Activated CD4-positive, alpha-beta memory T cell treated with anti-CD3 and anti-CD28 coated beads for 36 hours (primary cell): ENCODE measurements around the gene RABEP2. TPM values are rescaled to one million over a fixed set of nuclear protein-coding genes. Genes with fewer than 3 reads are reported as not detected.
A peak's percentile ranks its signal among the peaks of the same experiment; 100 is the strongest.
"Not testable (repeated sequence)": the region's sequence is repeated elsewhere in the genome, so short reads cannot be mapped to it uniquely, and the experiment has no call there.

Source experiments
- CTCF ChIA-PET: fragments of 350-600 bp; sonication (Branson Sonifier 250); formaldehyde crosslinking; loops from one replicate; lab custom pipeline; 2021; ENCODE audit warnings: antibody characterized with exemption, inconsistent platforms; lab: Charles Lee
- POLR2A ChIA-PET: fragments of 350-600 bp; sonication (Branson Sonifier 250); formaldehyde crosslinking; loops from one replicate; lab custom pipeline; 2021; ENCODE audit warnings: antibody characterized with exemption; lab: Charles Lee
- DNase-seq: peaks from one replicate; pipeline ENCODE4 v3.0.0-alpha.2; 2020
- H3K27ac Mint-ChIP-seq: one replicate; pipeline ENCODE4 v1.8.0; 2021; ENCODE audit warnings: mixed read lengths
- H3K27me3 Mint-ChIP-seq: one replicate; pipeline ENCODE4 v1.8.0; 2021; ENCODE audit warnings: mixed read lengths
- H3K36me3 Mint-ChIP-seq: one replicate; pipeline ENCODE4 v1.8.0; 2021; ENCODE audit warnings: mixed read lengths
- H3K4me1 Mint-ChIP-seq: one replicate; pipeline ENCODE4 v1.8.0; 2021; ENCODE audit warnings: low read depth, mixed read lengths
- H3K4me3 Mint-ChIP-seq: one replicate; pipeline ENCODE4 v1.8.0; 2021; ENCODE audit warnings: mild to moderate bottlenecking, mixed read lengths
- H3K9me3 Mint-ChIP-seq: one replicate; pipeline ENCODE4 v1.8.0; 2021; ENCODE audit warnings: mixed read lengths
- intact Hi-C: fragments of 100-400 bp; cut with micrococcal nuclease; formaldehyde crosslinking; loops from one replicate; pipeline ENCODE4 v1.15.1; 2023
- total RNA-seq, 2 experiments: library from RNA; stranded (reverse); gene quantifications; one replicate each; pipeline ENCODE4 v1.2.3, GENCODE V29; 2021

RABEP2 gene
- total RNA-seq, 2 experiments from 2014 or later: 11.3 to 12.0 TPM

GRCh38 chr16:28932339-28933141, 7.5 kb upstream of the RABEP2 start:
- Mint-ChIP-seq H3K4me1 (peaks cover 18% of the 10 kb centered on the region), H3K27me3 (no peaks in the 10 kb centered on the region), H3K36me3 (no peaks in the 10 kb centered on the region), H3K4me3 (no peak overlapping the region), H3K9me3 (no peaks in the 10 kb centered on the region), H3K27ac (no peak overlapping the region)
- ChIA-PET CTCF (interaction anchor here (1.2 to 2.9 kb wide), 2 partner anchors 13 to 16 kb away, joined by 3 to 13 read pairs; no protein-coding TSS in a partner anchor), POLR2A (no interaction called here)
- no peak for DNase-seq
- intact Hi-C loops: no loop called here

DNA sequence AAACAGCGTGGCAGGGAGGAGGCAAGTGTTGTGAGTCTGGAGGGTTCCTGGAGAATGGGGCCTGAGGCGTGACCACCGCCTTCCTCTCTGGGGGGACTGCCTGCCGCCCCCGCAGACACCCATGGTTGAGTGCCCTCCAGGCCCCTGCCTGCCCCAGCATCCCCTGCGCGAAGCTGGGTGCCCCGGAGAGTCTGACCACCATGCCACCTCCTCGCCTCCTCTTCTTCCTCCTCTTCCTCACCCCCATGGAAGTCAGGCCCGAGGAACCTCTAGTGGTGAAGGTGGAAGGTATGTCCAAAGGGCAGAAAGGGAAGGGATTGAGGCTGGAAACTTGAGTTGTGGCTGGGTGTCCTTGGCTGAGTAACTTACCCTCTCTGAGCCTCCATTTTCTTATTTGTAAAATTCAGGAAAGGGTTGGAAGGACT, 6.8 kb upstream of the RABEP2 start, which contains the start of gene CD19:
TSS of gene CD19 (plus strand) at position 171 of the 425 bp plus-strand sequence. CDS start at position 201, 30 bp downstream.
- Mint-ChIP-seq H3K36me3 (no peaks in the 10 kb centered on the region), H3K9me3 (no peaks in the 10 kb centered on the region), H3K27me3 (no peaks in the 10 kb centered on the region), H3K4me1 (peaks cover 17% of the 10 kb centered on the region), H3K4me3 (no peak within 1 kb of the TSS), H3K27ac (peak within 1 kb of the TSS; percentile 31)
- CTCF ChIA-PET: interaction anchor here (0.6 to 2.9 kb wide), 2 partner anchors 14 to 50 kb away, joined by 3 to 13 read pairs; no protein-coding TSS in a partner anchor
- POLR2A ChIA-PET: no interaction called here
- intact Hi-C loops: no loop called here
- no peak for DNase-seq

GRCh38 chr16:28930652-28931051, 5.6 kb upstream of the RABEP2 start:
- Mint-ChIP-seq H3K9me3 (no peaks in the 10 kb centered on the region), H3K27ac (peak overlapping the region; percentile 31), H3K36me3 (no peaks in the 10 kb centered on the region), H3K4me1 (peaks cover 12% of the 10 kb centered on the region), H3K4me3 (no peak overlapping the region), H3K27me3 (no peaks in the 10 kb centered on the region)
- DNase-seq: no peak
- POLR2A ChIA-PET: no interaction called here
- intact Hi-C loops: no loop called here
- CTCF ChIA-PET: interaction anchor here (2.9 kb wide), 1 partner anchor 15 kb away, joined by 13 read pairs; no protein-coding TSS in a partner anchor

- intact Hi-C loops: no loop called here
- H3K27ac Mint-ChIP-seq: peak overlapping the region; percentile 31
- no peak overlapping the region for H3K4me3 Mint-ChIP-seq
- H3K4me1 Mint-ChIP-seq: peaks cover 12% of the 10 kb centered on the region
- H3K36me3 Mint-ChIP-seq: no peaks in the 10 kb centered on the region
- H3K27me3 Mint-ChIP-seq: no peaks in the 10 kb centered on the region
- POLR2A ChIA-PET: no interaction called here
- CTCF ChIA-PET: interaction anchor here (2.9 kb wide), 1 partner anchor 15 kb away, joined by 13 read pairs; no protein-coding TSS in a partner anchor
- DNase-seq: no peak
- H3K9me3 Mint-ChIP-seq: no peaks in the 10 kb centered on the region
Measured at GRCh38 chr16:28930203-28930602, 5.2 kb upstream of the RABEP2 start.

- intact Hi-C loops: loop anchor here (5.0 kb wide), 2 partner anchors 46 to 66 kb away; partner anchors contain the start of gene SH2B1
Measured at GRCh38 chr16:28927815-28928214, 2.8 kb upstream of the RABEP2 start.

GRCh38 chr16:28926284-28926683, 1.2 kb upstream of the RABEP2 start:
- H3K4me3 Mint-ChIP-seq: peak overlapping the region; percentile 94
- intact Hi-C loops: loop anchor here (5.0 kb wide), 2 partner anchors 44 to 64 kb away; partner anchors contain the start of gene SH2B1
- peak overlapping the region; percentile 98 for H3K27ac Mint-ChIP-seq
- not testable (repeated sequence) for H3K9me3 Mint-ChIP-seq, DNase-seq, H3K27me3 Mint-ChIP-seq, H3K36me3 Mint-ChIP-seq
- CTCF ChIA-PET: interaction anchor here (1.8 to 4.7 kb wide), 2 partner anchors 10 to 18 kb away, joined by 4 to 31 read pairs; no protein-coding TSS in a partner anchor
- peaks cover 17% of the 10 kb centered on the region for H3K4me1 Mint-ChIP-seq
- POLR2A ChIA-PET: interaction anchor here (0.6 to 2.4 kb wide), 3 partner anchors 18 to 62 kb away, joined by 3 to 9 read pairs (median 3); partner anchors contain the start of gene SH2B1

More at GRCh38 chr16:28927815-28928214, 2.8 kb upstream of the RABEP2 start:
- H3K36me3 Mint-ChIP-seq: no peaks in the 10 kb centered on the region
- ChIA-PET POLR2A (interaction anchor here (1.0 kb wide), 1 partner anchor 81 kb away, joined by 4 read pairs; the partner anchor contains the start of gene TUFM), CTCF (interaction anchor here (0.6 to 4.7 kb wide), 2 partner anchors 17 to 1174 kb away, joined by 3 to 31 read pairs; no protein-coding TSS in a partner anchor)
- DNase-seq: no peak
- H3K9me3 Mint-ChIP-seq: no peaks in the 10 kb centered on the region
- H3K4me1 Mint-ChIP-seq: peaks cover 17% of the 10 kb centered on the region
- no peak overlapping the region for H3K27ac Mint-ChIP-seq
- H3K27me3 Mint-ChIP-seq: no peaks in the 10 kb centered on the region
- H3K4me3 Mint-ChIP-seq: no peak overlapping the region

DNA sequence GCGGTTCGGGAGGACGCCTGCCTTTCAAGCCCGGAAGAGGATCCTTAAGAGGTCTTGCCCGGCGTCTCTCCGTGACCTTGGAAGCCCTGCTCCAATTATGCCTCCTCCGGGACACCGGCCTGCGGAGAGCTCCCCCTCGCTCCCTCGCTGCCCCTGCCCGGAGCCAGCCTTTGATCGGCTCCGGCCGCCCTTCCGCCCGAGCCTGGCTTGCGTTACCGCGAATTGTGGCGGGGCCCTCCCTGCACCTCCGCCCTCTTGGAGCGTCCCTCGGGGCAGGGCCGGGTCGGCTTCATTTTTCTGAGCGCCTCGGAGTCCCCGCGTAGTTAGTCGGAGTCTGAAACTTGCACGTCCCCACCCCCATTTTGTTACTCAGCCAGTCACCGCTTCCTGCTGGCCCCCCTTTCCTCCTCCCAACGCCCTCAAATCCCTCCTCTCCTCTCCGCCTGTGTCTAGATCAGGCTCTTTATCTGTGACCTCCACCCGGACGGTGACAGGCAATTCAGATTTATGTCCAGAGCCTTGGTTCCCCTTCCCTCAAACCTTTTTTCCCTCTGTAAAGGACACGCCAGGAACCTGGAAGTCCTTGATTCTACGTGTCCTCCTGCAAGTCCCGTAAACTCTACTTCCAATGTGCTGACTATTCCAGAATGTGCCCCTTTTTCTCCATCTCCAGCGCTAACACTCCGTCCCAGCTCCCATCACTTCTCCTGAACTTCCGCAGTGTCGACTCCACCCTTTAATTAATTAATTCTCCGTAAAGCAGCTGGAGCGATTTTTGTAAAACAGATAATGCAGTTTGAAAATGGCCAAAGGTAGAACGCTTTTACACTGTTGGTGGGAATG, 569 bp upstream of the RABEP2 start:
- ChIA-PET POLR2A (interaction anchor here (0.6 to 2.4 kb wide), 5 partner anchors 12 to 103 kb away, joined by 3 to 9 read pairs (median 3); partner anchors contain the start of genes ATXN2L, SH2B1 and TUFM), CTCF (interaction anchor here (1.8 to 4.7 kb wide), 2 partner anchors 10 to 19 kb away, joined by 4 to 31 read pairs; no protein-coding TSS in a partner anchor)
- Mint-ChIP-seq H3K36me3 (peaks cover 4% of the 10 kb centered on the region), H3K9me3 (no peaks in the 10 kb centered on the region), H3K4me1 (peaks cover 12% of the 10 kb centered on the region), H3K4me3 (peak overlapping the region; percentile 94), H3K27me3 (no peaks in the 10 kb centered on the region), H3K27ac (peak overlapping the region; percentile 98)
- DNase-seq: peak; percentile 90
- intact Hi-C loops: loop anchor here (1.0 to 5.0 kb wide), 5 partner anchors 11 to 63 kb away; partner anchors contain the start of genes NFATC2IP, SH2B1 and SPNS1

DNA sequence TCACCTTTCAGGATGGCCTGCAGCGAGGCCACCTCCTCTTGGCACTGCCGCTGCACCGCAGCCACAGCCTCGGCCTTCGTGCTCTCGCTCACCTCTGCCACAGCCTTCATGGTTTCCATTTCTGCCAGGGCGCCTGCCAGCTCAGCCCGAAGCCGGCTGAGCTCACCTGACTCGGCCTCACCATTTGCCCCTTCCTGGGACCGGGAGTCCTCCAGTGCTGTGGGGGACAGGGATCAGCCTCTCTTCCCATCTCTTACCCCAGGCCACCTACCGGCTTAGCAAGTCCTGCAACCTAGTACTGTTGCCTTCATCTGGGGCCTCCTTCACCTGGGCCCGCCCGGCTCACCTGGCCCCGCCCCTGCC, 658 bp downstream of the RABEP2 start:
- Mint-ChIP-seq H3K4me1 (peaks cover 9% of the 10 kb centered on the region), H3K27ac (no peak overlapping the region), H3K9me3 (no peaks in the 10 kb centered on the region), H3K27me3 (no peaks in the 10 kb centered on the region), H3K36me3 (peaks cover 9% of the 10 kb centered on the region), H3K4me3 (peak overlapping the region; percentile 94)
- POLR2A ChIA-PET: interaction anchor here (1.0 to 1.5 kb wide), 2 partner anchors 78 to 102 kb away, joined by 3 to 5 read pairs; partner anchors contain the start of genes ATXN2L and TUFM
- CTCF ChIA-PET: interaction anchor here (4.7 kb wide), 1 partner anchor 20 kb away, joined by 31 read pairs; no protein-coding TSS in a partner anchor
- intact Hi-C loops: no loop called here
- no peak for DNase-seq

DNA sequence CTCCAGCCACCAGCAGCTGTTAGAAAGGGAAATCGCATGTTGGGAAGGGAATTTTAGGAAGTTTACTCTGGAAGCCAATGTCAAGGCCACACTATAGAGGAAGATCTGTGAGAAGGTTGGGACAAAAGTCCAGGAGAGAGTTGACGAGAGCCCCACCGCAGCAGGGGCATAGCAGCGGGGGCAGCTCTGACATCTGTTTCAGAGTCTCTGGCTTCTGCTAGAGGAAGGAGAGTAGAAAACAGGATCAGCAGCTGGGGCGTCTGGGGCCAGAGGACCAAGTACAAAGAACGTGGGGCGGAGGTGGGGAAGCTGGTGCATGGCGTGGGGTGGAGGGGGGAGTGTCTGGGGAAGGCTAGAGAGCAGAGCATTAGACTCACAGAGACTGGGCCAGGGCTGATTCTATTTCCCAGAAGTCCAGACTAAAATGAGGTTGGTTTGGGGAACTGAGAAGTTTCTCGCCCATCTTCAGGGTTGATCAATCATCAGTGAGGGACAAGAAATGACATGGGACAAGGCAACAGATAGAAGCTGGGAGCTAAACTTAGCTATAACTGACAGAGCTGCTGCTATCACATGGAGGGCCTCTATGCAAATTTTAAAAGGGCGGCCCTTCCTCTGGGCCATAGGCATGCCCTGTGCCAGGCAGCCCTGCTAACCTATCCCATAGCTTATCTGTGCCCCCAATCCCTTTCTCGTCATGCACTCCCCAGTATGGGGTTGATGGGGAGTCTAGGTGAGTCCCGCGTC, 1.2 kb downstream of the RABEP2 start:
- no peak overlapping the region for H3K27ac Mint-ChIP-seq
- peaks cover 9% of the 10 kb centered on the region for H3K4me1 Mint-ChIP-seq
- DNase-seq: no peak
- ChIA-PET CTCF (interaction anchor here (0.9 to 4.7 kb wide), 3 partner anchors 11 to 21 kb away, joined by 3 to 31 read pairs (median 11); no protein-coding TSS in a partner anchor), POLR2A (interaction anchor here (1.0 to 1.5 kb wide), 2 partner anchors 77 to 101 kb away, joined by 3 to 5 read pairs; partner anchors contain the start of genes ATXN2L and TUFM)
- no peaks in the 10 kb centered on the region for H3K27me3 Mint-ChIP-seq
- intact Hi-C loops: no loop called here
- H3K4me3 Mint-ChIP-seq: peak overlapping the region; percentile 20
- peaks cover 9% of the 10 kb centered on the region for H3K36me3 Mint-ChIP-seq
- no peaks in the 10 kb centered on the region for H3K9me3 Mint-ChIP-seq

DNA sequence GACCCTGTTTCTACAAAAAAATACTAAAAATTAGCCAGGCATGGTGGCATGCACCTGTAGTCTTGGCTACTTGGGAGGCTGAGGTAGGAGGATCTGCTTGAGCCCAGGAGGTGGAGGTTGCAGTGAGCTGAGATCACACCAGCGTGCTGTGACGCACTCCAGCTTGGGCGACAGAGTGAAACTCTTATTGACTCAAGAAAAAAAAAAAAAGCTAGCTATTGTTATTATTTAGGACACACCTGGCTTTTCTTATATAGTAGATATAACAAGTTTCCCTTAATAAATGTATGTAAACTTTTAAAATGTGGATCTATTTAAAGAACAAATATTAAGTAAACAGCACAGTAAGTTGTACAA, 1.8 kb downstream of the RABEP2 start:
- Mint-ChIP-seq H3K27ac (no peak overlapping the region), H3K36me3 (peaks cover 9% of the 10 kb centered on the region), H3K27me3 (no peaks in the 10 kb centered on the region), H3K9me3 (no peaks in the 10 kb centered on the region), H3K4me3 (no peak overlapping the region), H3K4me1 (peaks cover 9% of the 10 kb centered on the region)
- ChIA-PET CTCF (interaction anchor here (0.9 to 1.2 kb wide), 2 partner anchors 10 to 22 kb away, joined by 3 to 11 read pairs; no protein-coding TSS in a partner anchor), POLR2A (interaction anchor here (0.7 to 1.2 kb wide), 2 partner anchors 43 to 107 kb away, joined by 3 to 4 read pairs; no protein-coding TSS in a partner anchor)
- intact Hi-C loops: no loop called here
- no peak for DNase-seq
